OCI-LY1 (cell line): ENCODE data around the gene UBE2F.

Experiments
- EZH2 ChIP-seq: fragments of 200-600 bp; sonication (generic), shearing (Covaris generic); IDR thresholded peaks from 2 replicates; pipeline ENCODE4 v1.8.0; 2017; ENCODE audit warnings: borderline replicate concordance, mixed run types, mild to moderate bottlenecking, antibody characterized with exemption, low read length, moderate library complexity, mixed read lengths
- TF ChIP-seq, protein P1 (sequence below): fragments of 200-600 bp; sonication (generic), shearing (Covaris generic); IDR thresholded peaks from 2 replicates; pipeline ENCODE4 v1.5.1; 2017; ENCODE audit warnings: mild to moderate bottlenecking, antibody characterized with exemption, low read length, moderate library complexity, mixed read lengths

- TF ChIP-seq EZH2, result no peak
- TF ChIP-seq, protein P1, sequence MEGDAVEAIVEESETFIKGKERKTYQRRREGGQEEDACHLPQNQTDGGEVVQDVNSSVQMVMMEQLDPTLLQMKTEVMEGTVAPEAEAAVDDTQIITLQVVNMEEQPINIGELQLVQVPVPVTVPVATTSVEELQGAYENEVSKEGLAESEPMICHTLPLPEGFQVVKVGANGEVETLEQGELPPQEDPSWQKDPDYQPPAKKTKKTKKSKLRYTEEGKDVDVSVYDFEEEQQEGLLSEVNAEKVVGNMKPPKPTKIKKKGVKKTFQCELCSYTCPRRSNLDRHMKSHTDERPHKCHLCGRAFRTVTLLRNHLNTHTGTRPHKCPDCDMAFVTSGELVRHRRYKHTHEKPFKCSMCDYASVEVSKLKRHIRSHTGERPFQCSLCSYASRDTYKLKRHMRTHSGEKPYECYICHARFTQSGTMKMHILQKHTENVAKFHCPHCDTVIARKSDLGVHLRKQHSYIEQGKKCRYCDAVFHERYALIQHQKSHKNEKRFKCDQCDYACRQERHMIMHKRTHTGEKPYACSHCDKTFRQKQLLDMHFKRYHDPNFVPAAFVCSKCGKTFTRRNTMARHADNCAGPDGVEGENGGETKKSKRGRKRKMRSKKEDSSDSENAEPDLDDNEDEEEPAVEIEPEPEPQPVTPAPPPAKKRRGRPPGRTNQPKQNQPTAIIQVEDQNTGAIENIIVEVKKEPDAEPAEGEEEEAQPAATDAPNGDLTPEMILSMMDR, result no peak
Observed at GRCh38 chr2:238042090-238042489, 75.3 kb downstream of the UBE2F start.
